Caco-2 (cell line): ENCODE results near the gene SECISBP2. TPM values are rescaled to one million over a fixed set of nuclear protein-coding genes. Genes with fewer than 3 reads are reported as not detected.

ENCODE experiments used
- BruUV-seq: library from RNA; stranded (reverse); fragments of 400-500 nt; replicated peaks from 2 replicates; lab custom pipeline; 2021; lab: Mats Ljungman, UMichigan
- CTCF ChIA-PET: fragments of 300-600 bp; sonication (Branson Sonifier 250); formaldehyde crosslinking; loops from one replicate; lab custom pipeline; 2022; ENCODE audit warnings: antibody characterized with exemption; lab: Charles Lee
- POLR2A ChIA-PET: fragments of 300-600 bp; sonication (Branson Sonifier 250); formaldehyde crosslinking; loops from one replicate; lab custom pipeline; 2022; ENCODE audit warnings: antibody characterized with exemption; lab: Charles Lee
- DNase-seq, 2 experiments: peaks; one replicate each; pipeline versions ENCODE4 v3.0.0 to v3.0.0-alpha.2; 2020 to 2022
- H3K27me3 ChIP-seq: replicated peaks from 2 replicates; pipeline ENCODE4 v1.6.0; 2011; ENCODE audit warnings: low read length; ENCODE audit not compliant: control insufficient read depth, insufficient read depth
- H3K36me3 ChIP-seq: 2 replicates; pipeline ENCODE4 v1.5.1; 2011; ENCODE audit warnings: low read length; ENCODE audit not compliant: control insufficient read depth, insufficient read depth
- H3K4me1 ChIP-seq: fragments of 250-450 bp; sonication (Bioruptor Pico); 2 replicates; pipeline ENCODE4 v1.5.1; 2020; ENCODE audit warnings: mild to moderate bottlenecking
- H3K4me3 ChIP-seq: 2 replicates; pipeline ENCODE4 v1.5.1; 2011; ENCODE audit warnings: low read depth, mild to moderate bottlenecking, control low read depth, low read length
- H3K9me3 ChIP-seq: fragments of 250-450 bp; sonication (Bioruptor Pico); 2 replicates; pipeline ENCODE4 v1.5.1; 2020; ENCODE audit warnings: mild to moderate bottlenecking, moderate library complexity
- H3K27ac Mint-ChIP-seq: one replicate; pipeline ENCODE4 v1.8.0; 2022; ENCODE audit warnings: mixed read lengths; ENCODE audit not compliant: unreplicated experiment
- H3K27me3 Mint-ChIP-seq: one replicate; pipeline ENCODE4 v1.8.0; 2022; ENCODE audit warnings: mixed read lengths; ENCODE audit not compliant: insufficient read depth, unreplicated experiment
- H3K36me3 Mint-ChIP-seq: one replicate; pipeline ENCODE4 v1.8.0; 2022; ENCODE audit warnings: mild to moderate bottlenecking, mixed read lengths; ENCODE audit not compliant: insufficient read depth, unreplicated experiment
- H3K4me1 Mint-ChIP-seq: one replicate; pipeline ENCODE4 v1.8.0; 2022; ENCODE audit warnings: low read depth, mixed read lengths; ENCODE audit not compliant: unreplicated experiment
- H3K4me3 Mint-ChIP-seq: one replicate; pipeline ENCODE4 v1.8.0; 2022; ENCODE audit warnings: mild to moderate bottlenecking, moderate library complexity, mixed read lengths; ENCODE audit not compliant: unreplicated experiment
- H3K9me3 Mint-ChIP-seq: one replicate; pipeline ENCODE4 v1.8.0; 2022; ENCODE audit warnings: mixed read lengths; ENCODE audit not compliant: unreplicated experiment
- CTCF ChIP-seq, 2 experiments: fragments of 200-600 bp in 1 of 2; IDR thresholded peaks; 1 replicate in 1 of 2; 2 replicates in 1 of 2; pipeline versions ENCODE4 v1.5.1 to v1.8.0; 2011 to 2022; ENCODE audit warnings: antibody characterized with exemption in 1 of 2, control low read depth in 1 of 2, inconsistent platforms in 1 of 2, low read depth in 1 of 2, low read length in 1 of 2, mild to moderate bottlenecking in 1 of 2, moderate library complexity in 1 of 2; ENCODE audit not compliant: insufficient read depth in 1 of 2, severe bottlenecking in 1 of 2, unreplicated experiment in 1 of 2
- intact Hi-C: fragments of 100-400 bp; cut with micrococcal nuclease; formaldehyde crosslinking; loops from one replicate; pipeline ENCODE4 v1.10.0; 2022; ENCODE audit not compliant: unreplicated experiment
- total RNA-seq: library from RNA; stranded (reverse); gene quantifications from 2 replicates; pipeline ENCODE4 v1.2.3, GENCODE V29; 2022

The SECISBP2 gene
- total RNA-seq, 1 experiment from 2014 or later: 21.0 TPM

- H3K36me3 ChIP-seq: no peaks in the 10 kb centered on the region
- H3K4me1 ChIP-seq: no peaks in the 10 kb centered on the region
- Mint-ChIP-seq H3K36me3 (no peaks in the 10 kb centered on the region), H3K27me3 (no peaks in the 10 kb centered on the region), H3K27ac (no peak overlapping the region), H3K9me3 (no peaks in the 10 kb centered on the region), H3K4me3 (no peak overlapping the region), H3K4me1 (no peaks in the 10 kb centered on the region)
- no peak overlapping the region for H3K4me3 ChIP-seq
- intact Hi-C loops: no loop called here
- ChIA-PET POLR2A (no interaction called here), CTCF (no interaction called here)
- TF ChIP-seq CTCF (IDR thresholded peaks at IDR 0.05; ENCODE audit: insufficient read depth in 1 of 2, low read depth in 1 of 2, low read length in 1 of 2, severe bottlenecking in 1 of 2, unreplicated experiment in 1 of 2): no peak
- DNase-seq: no peak
- no TSS peak for BruUV-seq
- H3K27me3 ChIP-seq: no peaks in the 10 kb centered on the region
- no peaks in the 10 kb centered on the region for H3K9me3 ChIP-seq
Measured at GRCh38 chr9:89404074-89404473, 85.8 kb downstream of the SECISBP2 start.

GRCh38 chr9:89405826-89406225, 87.5 kb downstream of the SECISBP2 start:
- intact Hi-C loops: no loop called here
- POLR2A ChIA-PET: no interaction called here
- no peaks in the 10 kb centered on the region for H3K9me3 ChIP-seq
- CTCF ChIA-PET: no interaction called here
- no peaks in the 10 kb centered on the region for H3K27me3 Mint-ChIP-seq
- no peaks in the 10 kb centered on the region for H3K27me3 ChIP-seq
- no peak overlapping the region for H3K27ac Mint-ChIP-seq
- H3K4me3 Mint-ChIP-seq: no peak overlapping the region
- H3K4me1 ChIP-seq: no peaks in the 10 kb centered on the region
- DNase-seq: no peak
- no peak overlapping the region for H3K4me3 ChIP-seq
- H3K4me1 Mint-ChIP-seq: no peaks in the 10 kb centered on the region
- H3K36me3 Mint-ChIP-seq: no peaks in the 10 kb centered on the region
- no peak for TF ChIP-seq CTCF (IDR thresholded peaks at IDR 0.05; ENCODE audit: insufficient read depth in 1 of 2, low read depth in 1 of 2, low read length in 1 of 2, severe bottlenecking in 1 of 2, unreplicated experiment in 1 of 2)
- H3K36me3 ChIP-seq: no peaks in the 10 kb centered on the region
- BruUV-seq: no TSS peak
- no peaks in the 10 kb centered on the region for H3K9me3 Mint-ChIP-seq

GRCh38 chr9:89407070-89407469, 88.8 kb downstream of the SECISBP2 start:
- ChIA-PET CTCF (no interaction called here), POLR2A (no interaction called here)
- Mint-ChIP-seq H3K27me3 (no peaks in the 10 kb centered on the region), H3K9me3 (no peaks in the 10 kb centered on the region), H3K4me3 (no peak overlapping the region), H3K4me1 (no peaks in the 10 kb centered on the region), H3K27ac (no peak overlapping the region), H3K36me3 (no peaks in the 10 kb centered on the region)
- Histone ChIP-seq H3K4me1 (no peaks in the 10 kb centered on the region), H3K4me3 (no peak overlapping the region), H3K36me3 (no peaks in the 10 kb centered on the region), H3K9me3 (no peaks in the 10 kb centered on the region), H3K27me3 (no peaks in the 10 kb centered on the region)
- BruUV-seq: no TSS peak
- TF ChIP-seq CTCF (IDR thresholded peaks at IDR 0.05; ENCODE audit: insufficient read depth in 1 of 2, low read depth in 1 of 2, low read length in 1 of 2, severe bottlenecking in 1 of 2, unreplicated experiment in 1 of 2): no peak
- no peak for DNase-seq
- intact Hi-C loops: no loop called here
